ENCODE measurements around the gene NPTX1. TPM values are rescaled to one million over a fixed set of nuclear protein-coding genes. Genes with fewer than 3 reads are reported as not detected.

Gene NPTX1
- total and polyA plus RNA-seq, 3 donors from 2014 or later = 1.7 to 3.8 (median 3.7) TPM

GRCh38 chr17:80487511-80487910 lies 11.1 kb upstream of the NPTX1 start:
- DNase-seq = no peak
- Histone ChIP-seq H3K36me3 (ENCODE audit: low read depth, missing control alignments) (no peaks in the 10 kb centered on the region), H3K4me3 (no peak overlapping the region), H3K27me3 (no peaks in the 10 kb centered on the region), H3K27ac (no peak overlapping the region), H3K4me1 (no peaks in the 10 kb centered on the region), H3K9me3 (no peaks in the 10 kb centered on the region)
- intact Hi-C loops (cut with DNase I; ENCODE audit: low total_unique reads) = no loop called here
- no peak for TF ChIP-seq CTCF (IDR thresholded peaks at IDR 0.05)
- no peak for TF ChIP-seq POLR2A (IDR thresholded peaks at IDR 0.05)
- WGBS, 2 donors = 54 to 77% methylated on average over 4 to 7 of the region's 7 CpGs

- H3K27me3 ChIP-seq = no peaks in the 10 kb centered on the region
- 61 to 66% methylated on average over 11 to 17 of the region's 17 CpGs for WGBS, 2 donors
- TF ChIP-seq CTCF (IDR thresholded peaks at IDR 0.05) = no peak
- no peak for TF ChIP-seq POLR2A (IDR thresholded peaks at IDR 0.05)
- H3K4me1 ChIP-seq = peaks cover 2% of the 10 kb centered on the region
- no peak overlapping the region for H3K4me3 ChIP-seq
- DNase-seq = no peak
- H3K27ac ChIP-seq = no peak overlapping the region
- no peaks in the 10 kb centered on the region for H3K36me3 ChIP-seq (ENCODE audit: low read depth, missing control alignments)
- intact Hi-C loops (cut with DNase I; ENCODE audit: low total_unique reads) = no loop called here
- H3K9me3 ChIP-seq = no peaks in the 10 kb centered on the region
Observed at GRCh38 chr17:80486692-80487091, 10.3 kb upstream of the NPTX1 start.

- no peak overlapping the region for H3K4me3 ChIP-seq
- no peaks in the 10 kb centered on the region for H3K9me3 ChIP-seq
- H3K27ac ChIP-seq = no peak overlapping the region
- intact Hi-C loops (cut with DNase I; ENCODE audit: low total_unique reads) = no loop called here
- whole genome bisulfite sequencing, 2 donors = 89 to 90% methylated on average over 10 of the region's 10 CpGs
- no peaks in the 10 kb centered on the region for H3K27me3 ChIP-seq
- H3K4me1 ChIP-seq = peaks cover 8% of the 10 kb centered on the region
- DNase-seq = no peak
- no peaks in the 10 kb centered on the region for H3K36me3 ChIP-seq (ENCODE audit: low read depth, missing control alignments)
- TF ChIP-seq CTCF (IDR thresholded peaks at IDR 0.05) (no peak), POLR2A (IDR thresholded peaks at IDR 0.05) (no peak)
Observed at GRCh38 chr17:80485846-80486245, 9.4 kb upstream of the NPTX1 start.

- Histone ChIP-seq H3K36me3 (ENCODE audit: low read depth, missing control alignments) (no peaks in the 10 kb centered on the region), H3K4me3 (no peak overlapping the region), H3K27me3 (no peaks in the 10 kb centered on the region), H3K9me3 (no peaks in the 10 kb centered on the region), H3K4me1 (peaks cover 15% of the 10 kb centered on the region), H3K27ac (no peak overlapping the region)
- intact Hi-C loops (cut with DNase I; ENCODE audit: low total_unique reads) = no loop called here
- no peak for TF ChIP-seq CTCF (IDR thresholded peaks at IDR 0.05)
- TF ChIP-seq POLR2A (IDR thresholded peaks at IDR 0.05) = no peak
- WGBS, 2 donors = 77 to 79% methylated on average over 14 to 16 of the region's 16 CpGs
- no peak for DNase-seq
Observed at GRCh38 chr17:80482555-80483308, 6.3 kb upstream of the NPTX1 start.

GRCh38 chr17:80482058-80482318 lies 5.6 kb upstream of the NPTX1 start:
- H3K27me3 ChIP-seq = no peaks in the 10 kb centered on the region

More at GRCh38 chr17:80482058-80482318, 5.6 kb upstream of the NPTX1 start:
- WGBS, 2 donors = 91% methylated on average over 4 of the region's 4 CpGs; no CpG with 5 or more reads in 1 of the 2 donors
- H3K4me3 ChIP-seq = no peak overlapping the region
- intact Hi-C loops (cut with DNase I; ENCODE audit: low total_unique reads) = no loop called here
- no peaks in the 10 kb centered on the region for H3K9me3 ChIP-seq
- peaks cover 22% of the 10 kb centered on the region for H3K4me1 ChIP-seq
- H3K27ac ChIP-seq = no peak overlapping the region
- H3K36me3 ChIP-seq (ENCODE audit: low read depth, missing control alignments) = no peaks in the 10 kb centered on the region
- no peak for DNase-seq
- no peak for TF ChIP-seq CTCF (IDR thresholded peaks at IDR 0.05)
- TF ChIP-seq POLR2A (IDR thresholded peaks at IDR 0.05) = no peak
